GM18526 (cell line): ENCODE measurements around the gene HTR3B.

Source experiments
- POLR2A ChIP-seq: IDR thresholded peaks from 3 replicates; pipeline ENCODE4 v1.6.1; 2011; ENCODE audit not compliant: insufficient read length; ENCODE audit errors: extremely low read depth

Gene HTR3B

GRCh38 chr11:113908098-113908497 lies 3.5 kb downstream of the HTR3B start:
- TF ChIP-seq POLR2A = no peak

GRCh38 chr11:113923572-113923971 lies 19.0 kb downstream of the HTR3B start:
- TF ChIP-seq POLR2A = no peak

- no peak for TF ChIP-seq POLR2A
Observed at GRCh38 chr11:113926273-113927197, 21.9 kb downstream of the HTR3B start.

- no peak for TF ChIP-seq POLR2A
Observed at GRCh38 chr11:113928311-113928710, 23.7 kb downstream of the HTR3B start.

- TF ChIP-seq POLR2A = no peak
Observed at GRCh38 chr11:113932788-113933187, 28.2 kb downstream of the HTR3B start.

- TF ChIP-seq POLR2A = no peak
Observed at GRCh38 chr11:113934761-113935160, 30.2 kb downstream of the HTR3B start.

GRCh38 chr11:113935858-113936257 lies 31.3 kb downstream of the HTR3B start:
- no peak for TF ChIP-seq POLR2A

GRCh38 chr11:113937918-113938317 lies 33.3 kb downstream of the HTR3B start:
- no peak for TF ChIP-seq POLR2A

GRCh38 chr11:113942256-113942655 lies 37.7 kb downstream of the HTR3B start:
- TF ChIP-seq POLR2A = no peak

- no peak for TF ChIP-seq POLR2A
Observed at GRCh38 chr11:113947994-113948393, 43.4 kb downstream of the HTR3B start.

GRCh38 chr11:113949891-113950290 lies 45.3 kb downstream of the HTR3B start:
- TF ChIP-seq POLR2A = no peak

GRCh38 chr11:113951537-113951936 lies 46.9 kb downstream of the HTR3B start:
- TF ChIP-seq POLR2A = no peak

- TF ChIP-seq POLR2A = no peak
Observed at GRCh38 chr11:113952070-113952469, 47.5 kb downstream of the HTR3B start.

- TF ChIP-seq POLR2A = no peak
Observed at GRCh38 chr11:113952588-113952987, 48.0 kb downstream of the HTR3B start.

- TF ChIP-seq POLR2A = no peak
Observed at GRCh38 chr11:113954235-113954634, 49.6 kb downstream of the HTR3B start.

- no peak for TF ChIP-seq POLR2A
Observed at GRCh38 chr11:113956986-113957385, 52.4 kb downstream of the HTR3B start.
